ENCODE data around the gene TMEM212. TPM values are rescaled to one million over a fixed set of nuclear protein-coding genes. Genes with fewer than 3 reads are reported as not detected.

Gene TMEM212
- total RNA-seq, 6 donors from 2014 or later: 0.11 to 20.8 (median 3.7) TPM

- WGBS, 2 donors: 78 to 79% methylated on average over 5 of the region's 5 CpGs
- Histone ChIP-seq H3K4me1 (peaks cover 0 to 5% (median 4%) of the 10 kb centered on the region in 4 donors), H3K27me3 (no peaks in the 10 kb centered on the region), H3K9me3 (no peaks in the 10 kb centered on the region), H3K4me3 (no peak overlapping the region), H3K27ac (no peak overlapping the region), H3K36me3 (no peaks in the 10 kb centered on the region)
- TF ChIP-seq CTCF (IDR thresholded peaks at IDR 0.05) (peak in 2 of 6 experiments; percentile 9 to 17), EP300 (IDR thresholded peaks at IDR 0.05) (no peak)
- DNase-seq (no peak), ATAC-seq (ENCODE audit: low FRiP score in 2 of 2) (no peak)
Measured at GRCh38 chr3:171867981-171868380, 24.8 kb downstream of the TMEM212 start.

GRCh38 chr3:171871392-171872274 lies 28.5 kb downstream of the TMEM212 start:
- no peak for TF ChIP-seq EP300 (IDR thresholded peaks at IDR 0.05)
- no peak for TF ChIP-seq POLR2A (IDR thresholded peaks at IDR 0.05)
- TF ChIP-seq CTCF (IDR thresholded peaks at IDR 0.05): no peak
- no peak for TF ChIP-seq POLR2AphosphoS5 (IDR thresholded peaks at IDR 0.05)
- no peak for ATAC-seq (ENCODE audit: low FRiP score in 2 of 2)
- 83 to 89% methylated on average over 8 of the region's 8 CpGs for WGBS, 2 donors
- no peaks in the 10 kb centered on the region for H3K9me3 ChIP-seq
- no peaks in the 10 kb centered on the region for H3K36me3 ChIP-seq
- no peak overlapping the region for H3K4me3 ChIP-seq
- no peaks in the 10 kb centered on the region for H3K27me3 ChIP-seq
- no peak for DNase-seq
- H3K4me1 ChIP-seq: peaks cover 27 to 36% (median 29%) of the 10 kb centered on the region in 4 donors
- H3K27ac ChIP-seq: no peak overlapping the region

- H3K27ac ChIP-seq: peak overlapping the region; percentile 54 to 87 (median 66)
- H3K4me1 ChIP-seq: peaks cover 33 to 42% (median 35%) of the 10 kb centered on the region in 4 donors
- no peaks in the 10 kb centered on the region for H3K27me3 ChIP-seq
- no peak for DNase-seq
- WGBS, 2 donors: 52 to 55% methylated on average over 1 of the region's 1 CpG
- H3K36me3 ChIP-seq: no peaks in the 10 kb centered on the region
- no peak overlapping the region for H3K4me3 ChIP-seq
- TF ChIP-seq EP300 (IDR thresholded peaks at IDR 0.05) (no peak), CTCF (IDR thresholded peaks at IDR 0.05) (no peak), POLR2AphosphoS5 (IDR thresholded peaks at IDR 0.05) (no peak), POLR2A (IDR thresholded peaks at IDR 0.05) (no peak)
- no peaks in the 10 kb centered on the region for H3K9me3 ChIP-seq
- no peak for ATAC-seq (ENCODE audit: low FRiP score in 2 of 2)
Measured at GRCh38 chr3:171873580-171873979, 30.4 kb downstream of the TMEM212 start.

GRCh38 chr3:171874251-171874681 lies 31.1 kb downstream of the TMEM212 start:
- TF ChIP-seq POLR2AphosphoS5 (IDR thresholded peaks at IDR 0.05) (peak in 1 of 2 donors; percentile 63), POLR2A (IDR thresholded peaks at IDR 0.05) (no peak), EP300 (IDR thresholded peaks at IDR 0.05) (peak in 3 of 4 donors; percentile 4 to 64 (median 33))
- peak overlapping the region; percentile 54 to 87 (median 66) for H3K27ac ChIP-seq
- ATAC-seq (ENCODE audit: low FRiP score in 2 of 2) (peak; percentile 70 to 83), DNase-seq (peak in 1 of 2 donors; percentile 35)
- H3K4me3 ChIP-seq: no peak overlapping the region
- no peaks in the 10 kb centered on the region for H3K27me3 ChIP-seq
- peaks cover 36 to 42% (median 39%) of the 10 kb centered on the region in 4 donors for H3K4me1 ChIP-seq
- no peaks in the 10 kb centered on the region for H3K9me3 ChIP-seq
- H3K36me3 ChIP-seq: no peaks in the 10 kb centered on the region
- 24 to 28% methylated on average over 2 of the region's 2 CpGs for WGBS, 2 donors

- 58 to 64% methylated on average over 4 of the region's 4 CpGs for WGBS, 2 donors
- no peak for ATAC-seq (ENCODE audit: low FRiP score in 2 of 2)
- Histone ChIP-seq H3K36me3 (no peaks in the 10 kb centered on the region), H3K4me1 (peaks cover 36 to 42% (median 39%) of the 10 kb centered on the region in 4 donors), H3K4me3 (no peak overlapping the region), H3K27ac (peak overlapping the region; percentile 54 to 87 (median 66)), H3K9me3 (no peaks in the 10 kb centered on the region), H3K27me3 (no peaks in the 10 kb centered on the region)
- no peak for DNase-seq
- TF ChIP-seq POLR2A (IDR thresholded peaks at IDR 0.05) (no peak), POLR2AphosphoS5 (IDR thresholded peaks at IDR 0.05) (no peak), CTCF (IDR thresholded peaks at IDR 0.05) (no peak), EP300 (IDR thresholded peaks at IDR 0.05) (no peak)
Measured at GRCh38 chr3:171874879-171875278, 31.7 kb downstream of the TMEM212 start.
